HS-27A (cell line): ENCODE results near the gene SIPA1L3.

Experiments used
- DNase-seq: peaks from one replicate; pipeline ENCODE4 v3.0.0-alpha.2; 2012; ENCODE audit warnings: low read depth, missing footprints

Gene SIPA1L3

GRCh38 chr19:37995346-37995745 is 88.3 kb downstream of the SIPA1L3 start:
- no peak for DNase-seq

- peak; percentile 97 for DNase-seq
Observed at GRCh38 chr19:37997911-37998344, 90.9 kb downstream of the SIPA1L3 start.

GRCh38 chr19:37998801-37999308 is 91.8 kb downstream of the SIPA1L3 start:
- no peak for DNase-seq

GRCh38 chr19:37999309-38000213 is 92.6 kb downstream of the SIPA1L3 start:
- DNase-seq, result peak; percentile 100

- no peak for DNase-seq
Observed at GRCh38 chr19:38001158-38001781, 94.3 kb downstream of the SIPA1L3 start.

- DNase-seq, result peak; percentile 98
Observed at GRCh38 chr19:38003438-38004185, 96.6 kb downstream of the SIPA1L3 start.

GRCh38 chr19:38004186-38004520 is 97.1 kb downstream of the SIPA1L3 start:
- no peak for DNase-seq

- peak; percentile 100 for DNase-seq
Observed at GRCh38 chr19:38004521-38005223, 97.7 kb downstream of the SIPA1L3 start.

- DNase-seq, result no peak
Observed at GRCh38 chr19:38005224-38005614, 98.2 kb downstream of the SIPA1L3 start.

GRCh38 chr19:38006361-38007045 is 99.5 kb downstream of the SIPA1L3 start:
- no peak for DNase-seq

- no peak for DNase-seq
Observed at GRCh38 chr19:38009650-38010242, 102.7 kb downstream of the SIPA1L3 start.

GRCh38 chr19:38011426-38011825 is 104.4 kb downstream of the SIPA1L3 start:
- DNase-seq, result no peak

- DNase-seq, result no peak
Observed at GRCh38 chr19:38012290-38012689, 105.3 kb downstream of the SIPA1L3 start.

- no peak for DNase-seq
Observed at GRCh38 chr19:38012944-38013343, 105.9 kb downstream of the SIPA1L3 start.

GRCh38 chr19:38013913-38014580 is 107.0 kb downstream of the SIPA1L3 start:
- no peak for DNase-seq

GRCh38 chr19:38015216-38015615 is 108.2 kb downstream of the SIPA1L3 start:
- no peak for DNase-seq

- no peak for DNase-seq
Observed at GRCh38 chr19:38015761-38016160, 108.8 kb downstream of the SIPA1L3 start.

GRCh38 chr19:38017401-38018151 is 110.6 kb downstream of the SIPA1L3 start:
- no peak for DNase-seq

- no peak for DNase-seq
Observed at GRCh38 chr19:38018694-38019395, 111.8 kb downstream of the SIPA1L3 start.
